H9 (cell line): ENCODE measurements around the gene ZIC5. TPM values are rescaled to one million over a fixed set of nuclear protein-coding genes. Genes with fewer than 3 reads are reported as not detected.

Experiments used
- DNase-seq: peaks from one replicate; pipeline ENCODE4 v3.0.0-alpha.2; 2017
- H2AFZ ChIP-seq: one replicate; pipeline ENCODE4 v1.6.1; 2013; ENCODE audit warnings: mild to moderate bottlenecking, low read length, control low read depth, moderate library complexity
- H2AK5ac ChIP-seq: 2 replicates; pipeline ENCODE4 v1.6.1; 2013; ENCODE audit warnings: low read length, control low read depth, mixed read lengths; ENCODE audit not compliant: insufficient read length
- H2BK120ac ChIP-seq: one replicate; pipeline ENCODE4 v1.6.1; 2013; ENCODE audit warnings: low read depth, mild to moderate bottlenecking, low read length, control low read depth, inconsistent platforms; ENCODE audit not compliant: poor library complexity, severe bottlenecking
- H2BK12ac ChIP-seq: 2 replicates; pipeline ENCODE4 v1.6.1; 2013; ENCODE audit warnings: low read length, control low read depth, mixed read lengths, low read depth; ENCODE audit not compliant: insufficient read length
- H2BK15ac ChIP-seq: 2 replicates; pipeline ENCODE4 v1.6.1; 2013; ENCODE audit warnings: low read depth, low read length, control low read depth
- H2BK20ac ChIP-seq: one replicate; pipeline ENCODE4 v1.6.1; 2013; ENCODE audit warnings: low read depth, mild to moderate bottlenecking, low read length, control low read depth, inconsistent platforms; ENCODE audit not compliant: poor library complexity, severe bottlenecking
- H2BK5ac ChIP-seq: 2 replicates; pipeline ENCODE4 v1.6.1; 2013; ENCODE audit warnings: low read length, control low read depth, mixed read lengths; ENCODE audit not compliant: insufficient read length
- H3K14ac ChIP-seq: 2 replicates; pipeline ENCODE4 v1.6.1; 2013; ENCODE audit warnings: low read length, control low read depth; ENCODE audit not compliant: insufficient read depth
- H3K18ac ChIP-seq: 2 replicates; pipeline ENCODE4 v1.6.1; 2013; ENCODE audit warnings: low read depth, mild to moderate bottlenecking, mixed read lengths, low read length, control low read depth; ENCODE audit not compliant: insufficient read length
- H3K23ac ChIP-seq: 2 replicates; pipeline ENCODE4 v1.6.1; 2013; ENCODE audit warnings: low read length, control low read depth, mixed read lengths, low read depth; ENCODE audit not compliant: insufficient read length
- H3K23me2 ChIP-seq: 2 replicates; pipeline ENCODE4 v1.6.1; 2013; ENCODE audit warnings: low read depth, mild to moderate bottlenecking, mixed read lengths, low read length, control low read depth; ENCODE audit not compliant: insufficient read length, poor library complexity, severe bottlenecking
- H3K27ac ChIP-seq: 2 replicates; pipeline ENCODE4 v1.5.1; 2013; ENCODE audit warnings: low read length, control low read depth, mixed read lengths, low read depth; ENCODE audit not compliant: insufficient read length
- H3K27me3 ChIP-seq: 2 replicates; pipeline ENCODE4 v1.6.1; 2013; ENCODE audit warnings: low read length, control low read depth, inconsistent platforms; ENCODE audit not compliant: insufficient read depth
- H3K4ac ChIP-seq: 2 replicates; pipeline ENCODE4 v1.6.1; 2013; ENCODE audit warnings: low read depth, mild to moderate bottlenecking, control low read depth, inconsistent platforms, low read length, moderate library complexity
- H3K4me1 ChIP-seq: 2 replicates; pipeline ENCODE4 v1.6.1; 2013; ENCODE audit warnings: low read length, control low read depth, inconsistent platforms; ENCODE audit not compliant: insufficient read depth
- H3K4me2 ChIP-seq: 2 replicates; pipeline ENCODE4 v1.6.1; 2013; ENCODE audit warnings: low read length, control low read depth, mixed read lengths; ENCODE audit not compliant: insufficient read length, insufficient read depth
- H3K56ac ChIP-seq: 2 replicates; pipeline ENCODE4 v1.6.1; 2013; ENCODE audit warnings: low read depth, mild to moderate bottlenecking, mixed read lengths, low read length, control low read depth; ENCODE audit not compliant: insufficient read length
- H3K79me1 ChIP-seq: 2 replicates; pipeline ENCODE4 v1.6.1; 2013; ENCODE audit warnings: low read depth, mild to moderate bottlenecking, moderate library complexity, low read length, control low read depth, inconsistent platforms; ENCODE audit not compliant: insufficient read depth, poor library complexity, severe bottlenecking
- H3K79me2 ChIP-seq: 2 replicates; pipeline ENCODE4 v1.6.1; 2013; ENCODE audit warnings: low read length, control low read depth, inconsistent platforms; ENCODE audit not compliant: insufficient read depth
- H3K9ac ChIP-seq: 2 replicates; pipeline ENCODE4 v1.6.1; 2013; ENCODE audit warnings: low read length, control low read depth, mixed read lengths; ENCODE audit not compliant: insufficient read length; ENCODE audit errors: extremely low read depth
- H3K9me3 ChIP-seq: one replicate; pipeline ENCODE4 v1.6.1; 2013; ENCODE audit warnings: low read depth, low read length, inconsistent platforms; ENCODE audit not compliant: control insufficient read depth
- H3T11ph ChIP-seq: one replicate; pipeline ENCODE4 v1.6.1; 2013; ENCODE audit warnings: mild to moderate bottlenecking, low read length, control low read depth, inconsistent platforms
- H4K20me1 ChIP-seq: one replicate; pipeline ENCODE4 v1.6.1; 2013; ENCODE audit not compliant: control insufficient read depth, insufficient read length, insufficient read depth
- H4K5ac ChIP-seq: 2 replicates; pipeline ENCODE4 v1.6.1; 2013; ENCODE audit warnings: low read depth, mild to moderate bottlenecking, mixed read lengths, low read length, control low read depth; ENCODE audit not compliant: insufficient read length
- H4K8ac ChIP-seq: replicated peaks from 2 replicates; pipeline ENCODE4 v1.6.1; 2013; ENCODE audit warnings: low read length, control low read depth, mixed read lengths, low read depth; ENCODE audit not compliant: insufficient read length
- H4K91ac ChIP-seq: 2 replicates; pipeline ENCODE4 v1.6.1; 2013; ENCODE audit warnings: low read depth, mild to moderate bottlenecking, moderate library complexity, mixed read lengths, low read length, control low read depth; ENCODE audit not compliant: insufficient read length
- H3K27ac Mint-ChIP-seq, 3 experiments: 2 replicates in 2 of 3; 3 replicates in 1 of 3; pipeline ENCODE4 v1.8.0; 2020 to 2021; ENCODE audit warnings: mixed read lengths in 3 of 3, mild to moderate bottlenecking in 1 of 3, moderate library complexity in 1 of 3
- H3K27me3 Mint-ChIP-seq: 2 replicates; pipeline ENCODE4 v1.8.0; 2021; ENCODE audit warnings: low read depth, mild to moderate bottlenecking, moderate library complexity, mixed read lengths
- H3K36me3 Mint-ChIP-seq, 3 experiments: 2 replicates in 2 of 3; 3 replicates in 1 of 3; pipeline ENCODE4 v1.8.0; 2020 to 2021; ENCODE audit warnings: low read depth in 3 of 3, mixed read lengths in 3 of 3; ENCODE audit not compliant: insufficient read depth in 1 of 3
- H3K4me1 Mint-ChIP-seq, 2 experiments: 2 replicates each; pipeline ENCODE4 v1.8.0; 2020; ENCODE audit warnings: mixed read lengths in 2 of 2
- H3K4me3 Mint-ChIP-seq, 2 experiments: 2 replicates in 1 of 2; 3 replicates in 1 of 2; pipeline ENCODE4 v1.8.0; 2020 to 2021; ENCODE audit warnings: mild to moderate bottlenecking in 2 of 2, mixed read lengths in 2 of 2, moderate library complexity in 1 of 2
- H3K9me3 Mint-ChIP-seq, 2 experiments: 2 replicates in 1 of 2; 3 replicates in 1 of 2; pipeline ENCODE4 v1.8.0; 2020; ENCODE audit warnings: mild to moderate bottlenecking in 2 of 2, mixed read lengths in 2 of 2, moderate library complexity in 1 of 2
- CTCF ChIP-seq: fragments of 200-600 bp; sonication (generic); conservative IDR thresholded peaks from 3 replicates; pipeline ENCODE4 v1.8.0; 2021; ENCODE audit warnings: antibody characterized with exemption, mild to moderate bottlenecking
- WGBS: extraction: QIAGEN DNeasy Blood & Tissue Kit; methylation state at CpG from one replicate; pipeline ENCODE4 v1.1.7; 2013; ENCODE audit warnings: missing lambda C conversion rate, low lambda C conversion rate, mixed read lengths; ENCODE audit not compliant: insufficient read length; ENCODE audit errors: extremely low coverage; 5-methylcytosine and 5-hydroxymethylcytosine counted together
- total RNA-seq: library from RNA; stranded (reverse); gene quantifications from 2 replicates; pipeline ENCODE4 v1.2.1, GENCODE V29; 2021

The ZIC5 gene
- total RNA-seq, 1 experiment from 2014 or later, result 51.9 TPM

GRCh38 chr13:99985241-99985874, 13.8 kb upstream of the ZIC5 start:
- Histone ChIP-seq H3K27me3 (peaks cover 21% of the 10 kb centered on the region; the same call in 1 of the 2 replicates), H3K9ac (no peak overlapping the region), H2BK15ac (no peak overlapping the region), H4K20me1 (no peaks in the 10 kb centered on the region), H3T11ph (no peak overlapping the region), H3K79me1 (peaks cover 3% of the 10 kb centered on the region), H2BK120ac (no peak overlapping the region), H2BK20ac (no peak overlapping the region), H4K91ac (no peak overlapping the region), H3K9me3 (no peaks in the 10 kb centered on the region), H3K27ac (no peak overlapping the region), H4K5ac (no peak overlapping the region), H3K18ac (no peak overlapping the region), H3K14ac (no peak overlapping the region), H2BK5ac (no peak overlapping the region), H3K4me1 (no peaks in the 10 kb centered on the region; the same call in none of the 2 replicates), H3K56ac (no peak overlapping the region), H3K23ac (no peak overlapping the region), H3K4me2 (peak overlapping the region; percentile 86), H3K23me2 (peaks cover 44% of the 10 kb centered on the region), H2AFZ (no peak overlapping the region), H2BK12ac (no peak overlapping the region), H4K8ac (no peak overlapping the region), H3K4ac (no peak overlapping the region), H2AK5ac (no peak overlapping the region), H3K79me2 (peaks cover 25% of the 10 kb centered on the region)
- peak; percentile 65 for DNase-seq
- Mint-ChIP-seq H3K4me3 (peak overlapping the region; percentile 94 to 98), H3K9me3 (peaks cover 25 to 26% of the 10 kb centered on the region in 2 experiments), H3K36me3 (peaks cover 38 to 48% (median 47%) of the 10 kb centered on the region in 3 experiments), H3K27ac (peak overlapping the region in 1 of 3 experiments; percentile 76; a peak in 3 of 7 replicates), H3K27me3 (peaks cover 54% of the 10 kb centered on the region), H3K4me1 (peaks cover 40 to 50% of the 10 kb centered on the region in 2 experiments)
- whole genome bisulfite sequencing, result no CpG with 5 or more reads among the region's 55 CpGs
- no peak for TF ChIP-seq CTCF
